Brain microvascular endothelial cell (primary cell): ENCODE results near the gene FXYD4.

Experiments
- DNase-seq: peaks from one replicate; pipeline ENCODE4 v3.0.0-alpha.2; 2020
- H3K27ac ChIP-seq: fragments of 250-450 bp; sonication (Bioruptor Pico); 2 replicates; pipeline ENCODE4 v1.5.1; 2020; ENCODE audit warnings: mild to moderate bottlenecking, moderate library complexity
- H3K27me3 ChIP-seq: fragments of 250-450 bp; sonication (Bioruptor Pico); replicated peaks from 2 replicates; pipeline ENCODE4 v1.5.1; 2020; ENCODE audit warnings: mild to moderate bottlenecking
- H3K36me3 ChIP-seq: fragments of 250-450 bp; sonication (Bioruptor Pico); replicated peaks from 2 replicates; pipeline ENCODE4 v1.5.1; 2020; ENCODE audit warnings: mild to moderate bottlenecking
- H3K4me3 ChIP-seq: 2 replicates; pipeline ENCODE4 v1.5.1; 2011; ENCODE audit warnings: low read depth, mild to moderate bottlenecking, control low read depth, low read length, moderate library complexity
- CTCF ChIP-seq: IDR thresholded peaks from 2 replicates; pipeline ENCODE4 v1.5.1; 2011; ENCODE audit warnings: low read depth, mild to moderate bottlenecking, moderate library complexity, low read length, control low read depth, inconsistent platforms; ENCODE audit errors: missing control alignments
- in situ Hi-C: cut with HindIII; loops from 2 replicates; pipeline ENCODE4 v1.10.0; 2017; ENCODE audit warnings: low sequenced_read_pairs, low pct_ligation_motif_present

The FXYD4 gene

GRCh38 chr10:43407148-43407575 lies 35.7 kb downstream of the FXYD4 start:
- Histone ChIP-seq H3K27me3 (no peaks in the 10 kb centered on the region), H3K36me3 (peaks cover 2% of the 10 kb centered on the region), H3K4me3 (peak overlapping the region; percentile 79), H3K27ac (peak overlapping the region; percentile 96)
- peak; percentile 40 for DNase-seq
- no peak for TF ChIP-seq CTCF
- in situ Hi-C loops = no loop called here

- in situ Hi-C loops = no loop called here
- DNase-seq = peak; percentile 85
- Histone ChIP-seq H3K36me3 (peaks cover 2% of the 10 kb centered on the region), H3K4me3 (peak overlapping the region; percentile 79), H3K27ac (peak overlapping the region; percentile 96), H3K27me3 (no peaks in the 10 kb centered on the region)
- TF ChIP-seq CTCF = peak; percentile 75
Observed at GRCh38 chr10:43407576-43408330, 36.3 kb downstream of the FXYD4 start.

- H3K36me3 ChIP-seq = no peaks in the 10 kb centered on the region
- in situ Hi-C loops = no loop called here
- no peak for DNase-seq
Observed at GRCh38 chr10:43408331-43408709, 36.9 kb downstream of the FXYD4 start.

GRCh38 chr10:43408710-43409384 lies 37.4 kb downstream of the FXYD4 start, which contains the start of gene HNRNPF:
Gene HNRNPF (minus strand): TSS chr10:43409186. CDS start chr10:43387884, 21,302 bp downstream.
- no peaks in the 10 kb centered on the region for H3K27me3 ChIP-seq
- no peaks in the 10 kb centered on the region for H3K36me3 ChIP-seq
- in situ Hi-C loops = no loop called here
- H3K4me3 ChIP-seq = peak within 1 kb of the TSS; percentile 79
- no peak for TF ChIP-seq CTCF
- DNase-seq = peak; percentile 89
- peak within 1 kb of the TSS; percentile 96 for H3K27ac ChIP-seq

More at GRCh38 chr10:43408331-43408709, 36.9 kb downstream of the FXYD4 start:
- Histone ChIP-seq H3K27ac (peak overlapping the region; percentile 96), H3K27me3 (no peaks in the 10 kb centered on the region), H3K4me3 (peak overlapping the region; percentile 79)
- TF ChIP-seq CTCF = no peak

- in situ Hi-C loops = no loop called here
- Histone ChIP-seq H3K36me3 (no peaks in the 10 kb centered on the region), H3K27ac (peak overlapping the region; percentile 96), H3K4me3 (peak overlapping the region; percentile 66), H3K27me3 (no peaks in the 10 kb centered on the region)
- no peak for TF ChIP-seq CTCF
- peak; percentile 22 for DNase-seq
Observed at GRCh38 chr10:43409385-43410109, 38.1 kb downstream of the FXYD4 start.
